ENCODE results near the gene GPD1L.
"Not testable (repeated sequence)": the region's sequence is repeated elsewhere in the genome, so short reads cannot be mapped to it uniquely, and the experiment has no call there.

GPD1L gene

DNA sequence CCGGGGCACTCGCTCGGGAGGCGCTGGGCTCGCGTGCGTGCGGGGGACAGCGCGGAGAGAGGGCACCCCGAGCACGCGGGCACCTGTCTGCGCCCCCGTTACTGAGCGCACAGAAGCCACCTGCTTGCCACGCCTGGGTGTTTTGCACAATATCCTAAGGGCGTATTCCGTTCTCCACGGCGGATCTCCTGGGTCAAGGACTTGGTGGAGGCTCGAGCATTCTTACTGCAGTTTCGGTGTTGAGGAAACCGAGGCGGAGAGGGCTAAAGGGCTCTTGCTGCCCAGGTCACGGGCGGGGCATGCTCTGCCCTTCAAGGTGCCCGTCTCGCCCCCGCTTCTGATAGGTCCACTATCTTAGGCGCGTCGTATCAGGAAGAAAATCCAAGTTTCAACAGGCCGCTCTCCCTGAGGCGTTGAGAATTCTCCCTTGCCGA is 526 bp downstream of the GPD1L start:
- DNase-seq, result peak in 2 of 6 experiments; percentile 62 to 63

DNA sequence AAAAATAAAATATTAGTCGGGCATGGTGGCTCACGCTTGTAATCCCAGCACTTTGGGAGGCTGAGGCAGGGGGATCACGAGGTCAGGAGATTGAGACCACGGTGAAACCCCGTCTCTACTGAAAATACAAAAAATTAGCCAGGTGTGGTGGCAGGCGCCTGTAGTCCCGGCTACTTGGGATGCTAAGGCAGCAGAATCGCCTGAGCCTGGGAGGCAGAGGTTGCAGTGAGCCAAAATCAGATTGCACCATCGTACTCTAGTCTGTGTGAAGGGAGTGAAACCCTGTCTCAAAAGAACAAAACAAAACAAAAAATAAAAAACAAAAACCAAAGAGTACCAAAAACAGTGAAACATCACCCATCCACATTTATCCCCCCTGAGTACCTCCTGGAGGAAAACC is 1.8 kb downstream of the GPD1L start:
- DNase-seq, result not testable (repeated sequence)

DNA sequence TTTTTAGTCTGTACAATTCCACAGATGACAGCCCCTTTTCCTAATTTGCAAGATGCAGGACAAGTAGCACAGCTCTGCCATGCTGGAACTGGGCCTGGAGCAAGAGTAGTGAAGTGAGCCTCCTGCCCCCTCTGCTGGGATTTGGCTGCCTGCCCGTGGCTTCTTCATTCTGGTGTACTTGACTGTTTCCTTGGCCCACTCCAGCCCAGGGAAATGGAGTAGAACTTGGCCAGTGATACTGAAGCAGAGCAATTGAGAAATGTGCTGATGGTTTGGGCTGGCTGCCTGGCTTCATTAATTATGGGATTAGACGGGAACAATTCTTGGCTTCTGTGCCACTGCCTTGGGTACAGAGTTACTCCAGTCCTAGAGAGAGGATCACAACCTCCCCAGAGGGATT is 2.8 kb downstream of the GPD1L start:
- no peak for DNase-seq

DNA sequence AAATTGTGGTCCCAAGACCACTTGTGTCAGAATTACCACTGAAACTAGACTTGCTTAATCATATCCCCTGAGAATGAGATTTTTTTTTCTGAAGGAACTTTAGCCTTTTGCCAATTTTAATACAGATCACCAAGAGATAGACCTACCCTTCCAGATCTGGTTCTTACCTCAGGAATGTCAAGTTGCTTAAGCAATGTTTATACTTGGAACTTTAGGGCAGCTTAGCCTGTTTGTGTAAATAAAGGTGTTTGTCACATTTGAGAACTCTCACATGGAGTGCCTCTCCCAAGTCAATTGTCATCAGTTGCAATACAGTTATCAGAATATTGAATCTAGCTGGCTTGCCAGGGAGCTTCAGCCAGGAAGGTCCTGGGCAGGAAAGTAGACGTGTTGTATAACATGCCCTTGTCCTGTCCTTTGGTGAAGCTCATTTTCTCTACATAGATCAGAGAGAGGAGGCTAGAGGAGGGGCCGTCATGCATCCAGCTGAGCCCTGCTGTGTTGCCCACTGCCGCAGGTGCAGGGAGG is 3.9 kb downstream of the GPD1L start:
- no peak for DNase-seq

DNA sequence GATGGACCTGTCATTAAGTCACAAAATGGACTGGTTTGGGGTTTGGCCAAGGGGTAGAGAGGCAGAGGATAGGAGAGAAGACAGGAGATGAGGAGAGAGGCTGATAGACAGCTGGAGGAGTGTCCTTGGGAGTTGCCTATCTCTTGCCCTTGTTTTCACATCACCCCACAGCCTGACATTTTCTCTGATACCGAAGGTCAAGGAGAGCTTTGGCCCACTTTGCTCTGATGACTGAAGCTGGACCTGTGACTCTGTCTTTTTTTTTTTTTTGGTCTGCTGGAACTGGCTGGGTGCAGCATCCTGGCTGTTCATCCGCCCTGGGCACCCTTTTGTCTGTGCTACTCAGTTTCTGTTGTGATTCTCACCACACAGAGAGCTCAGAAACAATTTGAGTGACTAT is 5.1 kb downstream of the GPD1L start:
- DNase-seq, result no peak

DNA sequence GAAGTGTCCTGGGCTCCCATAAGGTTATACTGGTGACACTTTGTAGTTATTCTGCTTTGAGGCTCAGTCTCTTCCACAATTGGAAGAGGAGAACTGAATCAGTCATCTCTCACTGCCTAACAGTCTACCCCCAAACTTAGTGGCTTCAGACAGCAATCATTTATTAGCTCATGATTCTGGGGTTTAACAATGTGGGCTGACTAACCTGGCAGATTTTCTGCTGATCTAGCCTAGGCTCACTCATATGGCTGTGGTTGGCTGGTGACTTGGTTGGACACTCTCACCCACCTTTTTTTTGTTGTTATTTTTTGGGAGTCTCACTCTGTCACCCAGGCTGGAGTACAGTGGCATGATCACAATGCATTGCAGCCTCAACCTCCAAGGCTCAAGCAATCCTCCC is 7.1 kb downstream of the GPD1L start:
- no peak for DNase-seq

DNA sequence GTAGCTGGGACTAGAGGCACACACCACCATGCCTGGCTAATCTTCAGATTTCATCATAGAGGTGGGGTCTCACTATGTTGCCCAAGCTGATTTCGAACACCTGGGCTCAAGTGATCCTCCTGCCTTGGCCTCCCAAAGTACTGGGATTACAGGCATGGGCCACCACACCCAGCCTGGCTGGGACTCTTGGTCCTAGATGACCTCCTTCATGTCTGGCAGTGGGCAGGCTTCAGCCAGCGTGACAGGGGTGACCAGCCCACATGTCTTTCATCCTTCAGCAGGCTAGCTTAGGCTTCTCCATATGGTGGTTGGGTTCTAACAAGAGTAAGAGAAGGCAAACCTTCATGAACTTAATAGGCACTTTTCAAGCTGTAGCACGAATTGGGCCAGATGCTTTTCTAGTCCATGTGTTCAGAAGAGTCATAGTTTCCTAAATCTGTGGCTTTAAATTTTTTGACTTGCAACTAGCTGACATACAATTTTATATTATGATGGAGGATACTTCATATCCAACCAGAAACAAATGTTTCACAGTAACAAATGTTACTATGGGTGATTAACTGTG is 7.6 kb downstream of the GPD1L start:
- peak in 1 of 6 experiments; percentile 2 for DNase-seq

DNA sequence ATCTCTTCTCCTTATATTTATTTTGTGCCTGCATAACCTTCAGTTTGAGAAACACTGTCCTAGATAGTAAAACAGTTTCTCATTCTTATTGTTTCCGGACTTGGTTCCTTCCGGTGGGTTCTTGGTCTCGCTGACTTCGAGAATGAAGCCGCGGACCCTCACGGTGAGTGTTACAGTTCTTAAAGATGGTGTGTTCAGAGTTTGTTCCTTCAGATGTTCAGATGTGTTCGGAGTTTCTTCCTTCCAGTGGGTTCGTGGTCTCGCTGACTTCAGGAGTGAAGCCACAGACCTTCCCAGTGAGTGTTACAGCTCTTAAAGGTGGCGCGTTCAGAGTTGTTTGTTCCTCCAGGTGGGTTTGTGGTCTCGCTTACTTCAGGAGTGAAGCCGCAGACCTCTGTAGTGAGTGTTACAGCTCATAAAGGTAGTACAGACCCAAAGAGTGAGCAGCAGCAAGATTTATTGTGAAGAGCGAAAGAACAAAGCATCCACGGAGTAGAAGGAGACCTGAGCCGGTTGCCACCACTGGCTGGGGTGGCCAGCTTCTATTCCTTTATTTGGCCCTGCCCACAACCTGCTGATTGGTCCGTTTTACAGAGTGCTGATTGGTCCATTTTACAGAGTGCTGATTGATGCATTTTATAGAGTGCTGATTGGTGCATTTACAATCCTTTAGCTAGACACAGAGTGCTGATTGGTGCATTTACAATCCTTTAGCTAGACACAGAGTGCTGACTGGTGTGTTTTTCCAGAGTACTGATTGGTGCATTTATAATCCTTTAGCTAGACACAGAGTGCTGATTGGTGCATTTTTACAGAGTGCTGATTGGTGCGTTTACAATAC is 8.3 kb downstream of the GPD1L start:
- peak; percentile 60 to 90 (median 76) for DNase-seq

DNA sequence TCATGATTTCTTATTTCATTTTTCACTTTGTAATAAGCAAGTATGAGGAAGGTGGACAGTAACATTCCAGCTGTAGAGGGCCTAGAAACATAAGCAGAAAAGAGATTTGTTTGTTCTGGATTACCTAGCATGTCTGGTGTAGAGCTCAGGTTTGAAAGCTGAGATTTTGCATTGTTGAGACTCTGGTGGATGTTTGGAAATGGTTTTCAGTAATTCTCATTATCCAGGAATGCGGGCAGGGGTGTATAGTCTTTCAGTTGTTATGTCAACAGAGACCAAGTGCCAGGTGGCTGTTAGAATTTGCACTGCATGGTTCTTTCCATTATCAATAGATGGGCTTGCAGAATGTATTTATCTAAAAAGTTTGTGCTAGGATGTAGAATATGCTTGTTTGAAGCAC is 10.9 kb downstream of the GPD1L start:
- no peak for DNase-seq

DNA sequence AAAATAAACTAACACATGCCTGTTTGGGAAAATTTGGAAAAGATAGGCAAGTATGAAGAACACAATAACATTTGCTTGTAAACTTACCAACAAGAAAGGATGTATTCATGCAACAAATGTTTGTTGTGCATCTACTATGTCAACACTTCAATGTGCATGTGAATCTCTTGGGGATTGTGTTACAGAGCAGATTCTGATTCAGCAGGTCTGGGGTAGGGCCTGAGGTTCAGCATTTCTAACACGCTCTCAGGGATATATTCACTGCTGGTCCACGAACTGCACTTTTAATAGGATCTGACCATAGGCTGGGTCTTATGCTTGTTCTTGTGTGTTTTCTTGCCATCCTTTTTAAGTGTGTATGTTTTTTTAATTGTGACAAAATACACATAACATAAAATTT is 11.8 kb downstream of the GPD1L start:
- no peak for DNase-seq

DNA sequence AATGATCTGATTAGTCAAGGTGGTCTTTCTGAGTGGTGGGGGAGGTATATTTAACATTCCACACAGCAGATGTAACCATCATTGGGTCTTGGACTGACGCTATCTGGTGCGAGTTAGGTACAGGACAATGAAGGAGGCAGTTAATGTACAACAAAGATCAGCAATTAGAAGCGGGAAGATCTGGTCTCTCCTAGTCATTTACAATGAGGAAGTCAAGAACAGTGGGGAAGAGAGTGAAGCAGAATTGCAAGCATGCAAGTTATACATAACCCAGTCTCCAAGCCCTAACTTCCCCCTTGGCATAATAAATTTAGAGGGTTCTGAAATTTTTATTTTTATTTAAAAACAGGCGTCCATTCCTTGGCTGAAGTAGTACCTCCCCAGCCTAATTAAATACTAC is 14.1 kb downstream of the GPD1L start:
- DNase-seq, result no peak

DNA sequence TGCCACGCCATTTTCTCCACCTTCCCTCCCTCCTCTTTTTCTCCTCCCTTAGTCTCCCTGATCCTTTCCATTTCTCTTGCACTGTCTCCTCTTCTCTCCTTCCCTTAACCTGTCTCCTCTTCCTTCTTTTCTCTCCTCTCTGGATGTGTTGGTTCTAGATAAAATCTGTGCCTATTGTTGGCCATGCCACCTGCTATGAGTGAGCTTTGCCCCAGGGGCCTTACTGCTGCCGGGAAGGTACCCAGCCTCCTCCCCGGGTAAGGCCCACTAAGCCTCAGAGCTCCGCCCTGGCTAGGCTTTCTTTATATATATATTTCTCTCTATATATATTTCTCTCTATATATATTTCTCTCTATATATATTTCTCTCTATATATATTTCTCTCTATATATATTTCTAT is 14.7 kb downstream of the GPD1L start:
- no peak for DNase-seq

DNA sequence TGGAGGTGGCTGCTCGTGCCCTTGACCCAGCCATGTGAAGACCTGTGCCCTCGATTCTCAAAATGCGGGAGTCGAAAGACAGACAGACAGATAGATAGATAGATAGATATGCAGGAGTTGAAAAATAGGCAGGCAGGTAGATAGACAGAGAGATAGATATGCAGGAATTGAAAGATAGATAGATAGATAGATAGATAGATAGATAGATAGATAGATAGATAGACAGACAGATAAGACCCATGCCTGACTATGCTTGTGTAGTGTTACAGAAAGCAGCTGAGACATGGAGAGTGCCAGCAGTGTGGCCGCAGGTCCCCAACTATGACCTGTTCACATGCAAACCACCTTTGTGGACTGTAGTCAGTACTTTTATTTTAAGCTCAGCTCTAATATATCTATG is 17.2 kb downstream of the GPD1L start:
- no peak for DNase-seq

DNA sequence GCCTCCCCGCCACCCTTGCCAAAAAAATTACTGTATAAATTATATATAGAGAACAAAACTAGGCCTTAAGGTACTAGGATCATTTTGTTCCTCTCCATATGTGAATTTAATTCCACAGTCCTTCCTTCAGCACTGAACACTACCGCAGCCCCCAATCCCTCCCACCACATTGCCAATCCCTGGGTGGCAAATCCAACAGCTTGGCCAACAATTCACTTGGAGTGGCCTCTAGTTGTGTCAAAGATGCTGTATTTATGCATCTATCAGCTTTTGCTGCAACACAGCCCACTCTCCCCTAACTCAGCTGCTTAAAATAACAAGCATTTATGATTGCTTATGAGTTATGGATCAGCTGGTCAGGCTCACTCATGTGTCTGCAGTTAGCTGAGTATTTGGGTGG is 18.6 kb downstream of the GPD1L start:
- no peak for DNase-seq

DNA sequence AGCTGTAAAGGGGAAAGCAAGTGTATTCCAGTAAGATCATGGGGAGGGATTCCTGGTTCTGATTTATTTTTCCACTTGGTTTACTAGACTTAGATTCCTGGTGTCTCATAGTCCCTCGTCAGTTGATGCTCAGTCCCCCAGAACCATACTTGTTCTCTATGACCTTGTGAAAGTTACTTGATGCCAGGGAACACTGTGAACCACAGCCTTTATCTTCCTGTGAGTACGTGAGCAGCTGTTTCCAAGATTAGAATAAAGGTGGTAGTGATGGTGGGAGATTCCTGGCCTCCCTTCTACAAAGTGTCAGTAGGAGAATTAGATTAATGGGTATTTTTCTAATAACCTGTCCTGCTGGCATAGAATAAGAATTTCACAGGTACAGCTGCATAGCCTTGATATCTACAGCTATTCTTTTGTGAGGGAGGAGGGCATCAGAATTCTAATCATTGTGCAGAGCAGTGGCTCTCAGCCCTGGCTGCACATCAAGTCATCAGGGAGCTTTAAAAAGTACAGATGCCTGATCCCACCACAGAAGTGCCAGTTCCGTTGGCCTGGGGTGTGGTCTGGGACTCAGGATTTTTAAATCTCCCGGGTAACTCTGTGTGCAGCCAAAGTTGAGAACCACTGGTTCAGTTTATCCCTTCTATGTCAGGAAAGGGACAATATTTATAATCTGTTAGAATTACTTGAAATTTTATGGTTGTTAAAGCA is 20.0 kb downstream of the GPD1L start:
- no peak for DNase-seq

DNA sequence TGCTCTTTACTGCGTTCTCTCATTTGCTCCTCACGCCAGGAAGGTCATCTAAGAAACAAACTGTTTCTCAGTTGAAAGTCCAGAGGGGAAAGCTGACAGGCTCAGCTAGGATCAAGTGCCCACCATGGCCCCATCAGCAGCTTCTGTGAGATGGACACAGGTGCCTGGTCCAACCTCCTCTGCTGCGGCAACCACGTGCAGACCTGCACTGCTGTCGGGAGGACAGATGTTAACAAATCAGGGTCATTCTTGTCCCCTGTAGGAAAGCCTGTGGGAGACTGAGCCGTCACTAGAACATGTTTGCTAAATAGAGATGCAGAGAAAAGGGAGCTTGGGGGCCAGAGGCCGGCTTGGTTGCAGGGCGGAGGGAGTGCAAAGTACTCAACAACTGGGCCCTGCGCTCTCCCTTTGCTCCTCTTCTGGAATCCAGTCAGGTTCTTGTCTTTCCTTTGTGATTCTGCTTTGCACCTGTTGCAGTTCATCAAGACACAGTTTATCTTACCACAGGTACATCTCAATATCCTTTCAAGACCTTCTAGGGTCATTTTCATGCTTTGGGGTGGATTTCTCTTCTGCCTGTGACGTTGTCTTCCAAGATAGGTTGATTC is 20.9 kb downstream of the GPD1L start:
- no peak for DNase-seq

DNA sequence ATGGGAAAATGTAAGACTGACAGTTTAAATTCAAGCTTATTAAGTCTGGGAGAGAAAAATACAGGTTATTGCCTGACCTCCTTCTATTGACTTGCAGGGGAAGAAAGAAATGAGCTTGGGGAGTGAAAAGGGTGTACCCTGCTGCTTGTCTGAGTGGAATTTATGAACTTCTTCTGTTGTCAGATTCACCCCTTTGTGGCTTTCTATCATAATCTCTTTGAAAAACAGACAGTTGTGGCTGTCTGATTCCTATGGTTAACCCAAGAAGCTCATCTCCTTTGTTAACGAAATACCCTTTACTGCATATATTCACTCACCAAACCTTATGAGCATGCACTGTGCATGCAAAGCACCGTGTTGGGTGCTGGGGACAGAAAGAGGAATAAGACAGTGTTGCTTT is 22.5 kb downstream of the GPD1L start:
- DNase-seq, result no peak

DNA sequence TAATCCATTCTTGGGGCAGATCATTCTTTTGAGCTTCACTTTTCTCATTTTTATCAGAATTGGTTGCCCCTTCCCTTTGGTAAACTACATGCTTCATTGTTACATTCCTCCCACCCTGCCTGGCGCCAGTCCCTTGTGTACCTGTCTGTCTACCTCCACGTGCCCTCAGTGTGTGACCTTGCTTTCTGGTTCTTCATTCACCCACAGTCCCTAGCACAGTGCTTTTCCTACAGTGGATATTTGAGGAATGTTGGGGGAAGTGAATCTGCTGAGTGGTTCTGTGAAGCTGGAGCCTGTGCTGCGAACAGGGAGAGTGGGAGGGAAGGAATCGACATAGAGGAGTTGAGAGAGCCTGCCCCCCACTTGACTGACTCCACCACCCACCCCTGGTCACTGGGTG is 23.4 kb downstream of the GPD1L start:
- no peak for DNase-seq

DNA sequence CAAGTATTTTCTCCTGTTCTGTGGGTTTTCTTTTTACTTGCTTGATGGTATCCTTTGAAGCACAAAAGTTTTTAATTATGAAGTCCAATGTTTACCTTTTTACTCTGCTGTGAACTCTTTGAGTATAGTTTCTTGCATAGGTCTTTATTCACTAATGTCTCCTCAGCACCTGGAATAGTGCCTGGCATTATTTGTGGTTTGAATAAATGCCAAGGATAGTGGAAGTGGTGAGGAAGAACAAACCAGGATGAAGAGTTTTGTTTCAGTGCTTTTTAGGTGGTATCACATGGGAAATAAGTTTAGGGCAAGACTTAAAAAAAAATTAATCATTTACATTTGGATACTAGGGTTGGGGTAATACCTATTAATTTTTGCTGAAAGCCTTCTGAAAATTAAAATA is 25.7 kb downstream of the GPD1L start:
- no peak for DNase-seq

DNA sequence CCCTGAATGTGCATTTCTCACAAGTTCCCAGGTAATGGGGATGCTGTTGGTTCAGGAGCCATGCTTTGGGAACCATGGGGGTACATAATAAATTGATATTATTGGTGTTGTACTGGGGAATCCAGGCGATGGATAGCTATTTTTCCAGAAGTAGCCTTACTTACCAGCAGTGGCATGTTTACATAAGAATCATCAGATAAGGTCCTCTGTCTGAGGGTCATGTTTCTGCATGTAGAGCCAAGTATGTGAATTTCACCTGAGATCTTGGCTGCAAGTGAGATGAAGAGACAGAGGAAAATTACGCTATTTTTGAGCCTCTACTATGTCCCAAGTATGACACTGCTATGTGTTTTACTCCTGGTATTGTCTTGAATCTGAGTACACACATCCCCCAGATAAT is 26.3 kb downstream of the GPD1L start:
- no peak for DNase-seq

DNA sequence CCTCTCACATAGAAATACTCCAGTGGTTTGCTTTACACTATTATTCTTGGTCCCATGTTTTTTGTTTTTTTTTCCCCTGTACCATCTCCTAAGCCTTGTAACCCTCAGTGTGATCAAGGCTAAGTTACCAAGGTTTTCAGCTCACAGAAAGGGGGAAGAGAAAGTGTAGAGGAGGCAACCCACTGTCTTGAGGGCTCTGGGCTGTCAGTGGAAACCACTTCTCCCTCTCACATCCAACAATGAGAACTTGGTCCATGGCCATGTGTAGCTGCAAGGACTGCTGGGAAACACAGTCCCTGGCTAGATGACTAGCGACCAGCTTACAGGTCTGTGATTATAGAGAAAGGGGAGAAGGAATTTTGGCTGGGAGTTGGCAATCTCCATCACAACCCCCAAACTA is 30.3 kb downstream of the GPD1L start:
- no peak for DNase-seq

DNA sequence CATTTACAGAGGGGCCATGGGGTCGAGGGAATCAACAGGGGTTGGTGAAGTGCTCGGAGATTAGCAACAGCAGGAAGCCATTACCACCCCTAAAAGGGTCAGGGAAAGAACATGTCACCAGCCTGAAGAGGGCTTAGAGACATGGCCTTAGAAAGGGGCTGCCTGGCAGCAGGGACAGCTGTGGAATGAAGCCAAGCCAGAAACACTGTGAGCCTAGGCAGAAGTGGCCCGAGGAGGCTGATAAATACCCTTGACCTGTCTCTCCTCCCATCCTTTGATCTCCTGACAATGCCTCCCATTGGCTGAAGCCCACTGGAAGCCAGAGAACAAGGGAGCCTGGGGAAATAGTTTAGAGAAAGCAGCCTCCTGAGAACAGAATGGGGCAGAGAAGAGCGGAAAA is 31.4 kb downstream of the GPD1L start:
- DNase-seq, result no peak

DNA sequence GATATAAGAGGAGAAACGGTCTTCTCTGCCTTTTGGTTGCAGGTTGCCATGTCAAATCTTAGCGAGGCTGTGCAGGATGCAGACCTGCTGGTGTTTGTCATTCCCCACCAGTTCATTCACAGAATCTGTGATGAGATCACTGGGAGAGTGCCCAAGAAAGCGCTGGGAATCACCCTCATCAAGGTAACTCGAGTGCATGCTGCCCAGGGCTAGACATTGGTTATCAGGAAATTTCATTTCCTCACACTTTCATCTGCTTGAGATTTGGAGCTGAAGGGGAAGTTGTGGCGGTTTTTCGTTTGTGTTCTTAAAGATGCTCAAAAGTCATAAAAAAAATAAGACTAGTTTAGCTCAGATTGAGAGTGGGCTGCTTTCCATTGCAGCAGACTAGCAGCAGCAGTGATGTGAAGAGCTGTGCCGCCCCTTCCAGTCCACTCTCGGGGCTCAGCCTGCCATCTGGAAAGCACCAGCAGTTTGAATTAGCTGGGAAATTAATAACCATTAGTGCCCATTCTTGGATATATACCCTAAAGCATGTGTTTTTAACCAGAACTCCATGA is 32.2 kb downstream of the GPD1L start:
- peak in 2 of 6 experiments; percentile 9 to 15 for DNase-seq
